ENCODE measurements around the gene NCAN.
A peak's percentile ranks its signal among the peaks of the same experiment; 100 is the strongest.

The NCAN gene

DNA sequence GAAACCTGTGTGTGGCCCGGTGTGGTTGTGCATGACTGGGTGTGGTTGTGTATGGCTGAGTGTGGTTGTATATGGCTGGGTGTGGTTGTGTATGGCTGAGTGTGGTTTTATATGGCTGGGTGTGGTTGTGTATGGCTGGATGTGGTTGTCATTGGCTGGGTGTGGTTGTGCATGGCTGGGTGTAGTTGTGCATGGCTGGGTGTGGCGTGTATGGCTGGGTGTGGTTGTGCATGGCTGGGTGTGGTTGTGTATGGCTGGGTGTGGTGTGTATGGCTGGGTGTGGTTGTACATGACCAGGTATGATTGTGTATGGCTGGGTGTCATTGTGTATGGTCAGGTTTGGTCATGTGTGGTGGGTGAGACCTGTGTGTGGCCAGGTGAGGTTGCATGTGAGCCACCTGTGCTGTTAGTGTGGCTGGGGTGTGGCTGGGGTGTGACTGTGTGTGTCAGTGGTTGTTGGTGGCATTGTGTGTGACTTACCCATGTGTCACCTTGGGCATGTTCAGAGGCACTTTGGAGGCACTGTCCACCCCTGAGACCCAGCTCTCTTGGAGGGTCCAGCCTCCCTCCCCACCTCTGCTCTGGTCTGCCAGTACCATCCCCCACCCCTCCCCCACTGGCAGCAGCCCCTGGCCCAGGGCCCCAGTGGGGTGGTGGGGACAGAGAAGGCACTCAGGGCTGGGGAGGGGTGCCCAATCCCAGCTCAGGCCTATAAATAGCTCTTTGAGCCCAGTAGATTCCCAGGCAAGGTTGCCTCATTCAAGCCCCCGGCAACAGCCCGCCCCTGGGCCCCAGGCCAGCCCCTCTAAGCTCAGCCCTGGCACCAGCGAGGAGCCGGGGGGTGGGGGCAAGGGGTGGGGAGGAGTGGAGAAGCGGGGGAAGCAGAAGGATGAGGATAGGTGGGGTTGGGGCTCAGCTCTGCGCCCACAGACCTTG is 3.9 kb upstream of the NCAN start:
- DNase-seq (ENCODE audit: low read depth), result no peak
- H3K4me3 ChIP-seq (ENCODE audit: low read depth, low read length), result no peak overlapping the region
- TF ChIP-seq CTCF (conservative IDR thresholded peaks at IDR 0.05; ENCODE audit: low read depth, low read length), result no peak

- no peak for TF ChIP-seq CTCF (conservative IDR thresholded peaks at IDR 0.05; ENCODE audit: low read depth, low read length)
- DNase-seq (ENCODE audit: low read depth), result no peak
- no peak overlapping the region for H3K4me3 ChIP-seq (ENCODE audit: low read depth, low read length)
Observed at GRCh38 chr19:19209372-19209771, 2.4 kb upstream of the NCAN start.

GRCh38 chr19:19212916-19213315 is 1.2 kb downstream of the NCAN start:
- no peak overlapping the region for H3K4me3 ChIP-seq (ENCODE audit: low read depth, low read length)
- TF ChIP-seq CTCF (conservative IDR thresholded peaks at IDR 0.05; ENCODE audit: low read depth, low read length), result no peak

DNA sequence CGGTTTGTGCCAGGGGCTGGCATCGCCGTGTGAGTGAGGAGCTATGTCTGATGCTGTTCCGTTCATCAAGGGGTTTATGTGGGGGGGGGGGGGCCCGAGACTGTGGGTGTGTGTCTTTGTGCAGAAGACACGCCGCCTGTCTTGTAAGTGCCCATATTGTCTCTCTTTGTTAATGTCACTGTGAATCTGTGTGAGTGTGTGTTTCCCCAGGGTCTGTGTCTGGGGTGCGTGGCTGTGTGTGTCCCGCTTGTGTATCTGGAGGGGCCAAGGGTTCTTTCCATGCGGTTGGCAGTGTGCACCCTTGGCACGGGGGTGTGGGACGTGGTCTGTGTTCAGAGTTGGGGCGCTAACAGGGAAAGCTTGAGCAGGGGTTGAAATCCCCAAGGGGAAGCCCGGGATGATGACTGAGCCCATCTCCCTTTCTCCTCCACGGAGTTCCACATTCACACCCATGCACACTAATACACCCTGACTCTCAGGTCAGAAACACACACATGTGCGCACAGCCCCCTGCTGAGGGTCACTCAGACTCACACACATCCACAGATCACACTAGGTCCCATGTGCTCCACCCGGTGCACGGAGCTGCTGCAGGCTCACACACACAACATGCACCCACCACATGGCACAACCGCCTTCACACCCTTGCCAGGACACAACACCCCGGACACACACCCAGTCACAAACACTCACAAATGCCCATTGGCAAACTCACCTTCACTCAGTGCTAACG is 1.8 kb downstream of the NCAN start:
- no peak for DNase-seq (ENCODE audit: low read depth)
- no peak for TF ChIP-seq CTCF (conservative IDR thresholded peaks at IDR 0.05; ENCODE audit: low read depth, low read length)

More at GRCh38 chr19:19212916-19213315, 1.2 kb downstream of the NCAN start:
- no peak for DNase-seq (ENCODE audit: low read depth)

DNA sequence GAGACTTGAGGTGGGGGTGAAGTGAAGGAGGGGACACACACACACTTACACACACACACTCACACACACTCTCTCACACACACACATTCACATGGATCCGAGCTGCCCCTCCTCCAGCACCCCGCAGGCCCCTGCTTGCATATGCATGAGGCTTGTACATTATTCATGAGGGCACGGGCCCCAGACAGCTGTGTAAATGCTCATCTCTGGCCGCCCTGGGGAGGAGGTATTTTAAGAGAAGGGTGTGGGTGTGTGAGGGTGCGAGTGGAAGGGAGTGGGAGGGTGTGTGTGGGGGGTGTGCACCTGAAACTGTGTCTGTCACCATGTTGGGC is 2.4 kb downstream of the NCAN start:
- DNase-seq (ENCODE audit: low read depth), result no peak
- H3K4me3 ChIP-seq (ENCODE audit: low read depth, low read length), result no peak overlapping the region
- no peak for TF ChIP-seq CTCF (conservative IDR thresholded peaks at IDR 0.05; ENCODE audit: low read depth, low read length)

More for the DNA sequence above, 1.8 kb downstream of the NCAN start:
- no peak overlapping the region for H3K4me3 ChIP-seq (ENCODE audit: low read depth, low read length)

- DNase-seq (ENCODE audit: low read depth), result peak; percentile 40
- no peak for TF ChIP-seq CTCF (conservative IDR thresholded peaks at IDR 0.05; ENCODE audit: low read depth, low read length)
Observed at GRCh38 chr19:19214892-19215291, 3.1 kb downstream of the NCAN start.

More at GRCh38 chr19:19214892-19215291, 3.1 kb downstream of the NCAN start:
- H3K4me3 ChIP-seq (ENCODE audit: low read depth, low read length), result no peak overlapping the region

Data from choroid plexus epithelial cell (primary cell).